Measurements from ENCODE around the gene MEI4. TPM values are rescaled to one million over a fixed set of nuclear protein-coding genes. Genes with fewer than 3 reads are reported as not detected.
"Not testable (repeated sequence)": the region's sequence is repeated elsewhere in the genome, so short reads cannot be mapped to it uniquely, and the experiment has no call there.

The MEI4 gene
- total and polyA plus RNA-seq, 11 donors, result 0.11 to 0.71 (median 0.33) TPM; not detected in 1

GRCh38 chr6:77829736-77830135 lies 176.9 kb downstream of the MEI4 start:
- Histone ChIP-seq H3K4me3 (no peak overlapping the region), H3K27ac (no peak overlapping the region), H3K9me3 (no peaks in the 10 kb centered on the region), H3K4me1 (no peaks in the 10 kb centered on the region), H3K27me3 (no peaks in the 10 kb centered on the region), H3K36me3 (no peaks in the 10 kb centered on the region)
- DNase-seq, result no peak
- intact Hi-C loops (cut with DNase I), result no loop called here
- TF ChIP-seq POLR2A (IDR thresholded peaks at IDR 0.05) (no peak), CTCF (IDR thresholded peaks at IDR 0.05) (no peak)
- ATAC-seq, result no peak

- H3K27me3 ChIP-seq; ATAC-seq; H3K27ac ChIP-seq; intact Hi-C loops (cut with DNase I); DNase-seq; H3K36me3 ChIP-seq; H3K9me3 ChIP-seq; H3K4me3 ChIP-seq; H3K4me1 ChIP-seq: not testable (repeated sequence)
- WGBS, 4 donors, result 94 to 98% (median 96%) methylated on average over 2 of the region's 2 CpGs
Observed at GRCh38 chr6:77833749-77834148, 180.9 kb downstream of the MEI4 start.

GRCh38 chr6:77834591-77834996 lies 181.8 kb downstream of the MEI4 start:
- DNase-seq, result no peak
- Histone ChIP-seq H3K27me3 (no peaks in the 10 kb centered on the region), H3K4me3 (no peak overlapping the region), H3K27ac (no peak overlapping the region), H3K36me3 (no peaks in the 10 kb centered on the region), H3K4me1 (no peaks in the 10 kb centered on the region), H3K9me3 (no peaks in the 10 kb centered on the region)
- intact Hi-C loops (cut with DNase I), result no loop called here
- no peak for ATAC-seq
- TF ChIP-seq CTCF (IDR thresholded peaks at IDR 0.05) (no peak), POLR2A (IDR thresholded peaks at IDR 0.05) (no peak)
- WGBS, 4 donors, result 61 to 86% (median 76%) methylated on average over 4 of the region's 4 CpGs

GRCh38 chr6:77837034-77837784 lies 184.4 kb downstream of the MEI4 start:
- no peak overlapping the region for H3K4me3 ChIP-seq
- no peak for TF ChIP-seq CTCF (IDR thresholded peaks at IDR 0.05)
- no peak for TF ChIP-seq POLR2A (IDR thresholded peaks at IDR 0.05)
- no peaks in the 10 kb centered on the region for H3K9me3 ChIP-seq
- intact Hi-C loops (cut with DNase I), result no loop called here
- DNase-seq, result no peak
- H3K27me3 ChIP-seq, result no peaks in the 10 kb centered on the region
- WGBS, 4 donors, result 54 to 58% (median 57%) methylated on average over 3 of the region's 3 CpGs
- no peaks in the 10 kb centered on the region for H3K36me3 ChIP-seq
- ATAC-seq, result no peak
- no peak overlapping the region for H3K27ac ChIP-seq
- no peaks in the 10 kb centered on the region for H3K4me1 ChIP-seq

GRCh38 chr6:77839292-77839691 lies 186.5 kb downstream of the MEI4 start:
- Histone ChIP-seq H3K36me3 (no peaks in the 10 kb centered on the region), H3K9me3 (no peaks in the 10 kb centered on the region), H3K4me1 (no peaks in the 10 kb centered on the region), H3K4me3 (no peak overlapping the region), H3K27me3 (no peaks in the 10 kb centered on the region), H3K27ac (no peak overlapping the region)
- no peak for ATAC-seq
- no peak for TF ChIP-seq CTCF (IDR thresholded peaks at IDR 0.05)
- TF ChIP-seq POLR2A (IDR thresholded peaks at IDR 0.05), result no peak
- no peak for DNase-seq
- intact Hi-C loops (cut with DNase I), result no loop called here
- WGBS, 4 donors, result 41 to 79% (median 58%) methylated on average over 2 of the region's 2 CpGs

All from heart left ventricle (tissue), 16 donors.